Measurements from ENCODE around the gene LPP. TPM values are rescaled to one million over a fixed set of nuclear protein-coding genes. Genes with fewer than 3 reads are reported as not detected.
A peak's percentile ranks its signal among the peaks of the same experiment; 100 is the strongest.

LPP gene
- total RNA-seq, 2 donors from 2014 or later: 46.6 to 92.4 TPM

GRCh38 chr3:188740010-188740409, 586.1 kb downstream of the LPP start:
- no peak overlapping the region for H3K27ac Mint-ChIP-seq
- no peaks in the 10 kb centered on the region for H3K36me3 Mint-ChIP-seq (ENCODE audit: low read depth)
- no peak overlapping the region for H3K4me3 Mint-ChIP-seq
- no peak for ATAC-seq (replicated peaks)
- no peaks in the 10 kb centered on the region for H3K9me3 Mint-ChIP-seq
- H3K4me1 Mint-ChIP-seq: no peaks in the 10 kb centered on the region
- no peaks in the 10 kb centered on the region for H3K27me3 Mint-ChIP-seq

- no peak for ATAC-seq (replicated peaks)
- no peaks in the 10 kb centered on the region for H3K27me3 Mint-ChIP-seq
- H3K27ac Mint-ChIP-seq: no peak overlapping the region
- no peaks in the 10 kb centered on the region for H3K4me1 Mint-ChIP-seq
- H3K9me3 Mint-ChIP-seq: no peaks in the 10 kb centered on the region
- H3K4me3 Mint-ChIP-seq: no peak overlapping the region
- H3K36me3 Mint-ChIP-seq (ENCODE audit: low read depth): no peaks in the 10 kb centered on the region
Measured at GRCh38 chr3:188742755-188743550, 589.0 kb downstream of the LPP start.

GRCh38 chr3:188744166-188744565, 590.2 kb downstream of the LPP start:
- Mint-ChIP-seq H3K9me3 (no peaks in the 10 kb centered on the region), H3K27me3 (no peaks in the 10 kb centered on the region), H3K36me3 (ENCODE audit: low read depth) (no peaks in the 10 kb centered on the region), H3K4me3 (no peak overlapping the region), H3K27ac (no peak overlapping the region), H3K4me1 (no peaks in the 10 kb centered on the region)
- no peak for ATAC-seq (replicated peaks)

GRCh38 chr3:188745031-188745430, 591.1 kb downstream of the LPP start:
- H3K36me3 Mint-ChIP-seq (ENCODE audit: low read depth): no peaks in the 10 kb centered on the region
- ATAC-seq (replicated peaks): no peak

GRCh38 chr3:188746291-188746783, 592.4 kb downstream of the LPP start:
- Mint-ChIP-seq H3K9me3 (no peaks in the 10 kb centered on the region), H3K4me1 (peaks cover 6% of the 10 kb centered on the region), H3K4me3 (no peak overlapping the region), H3K27ac (no peak overlapping the region), H3K36me3 (ENCODE audit: low read depth) (peaks cover 5% of the 10 kb centered on the region), H3K27me3 (no peaks in the 10 kb centered on the region)
- no peak for ATAC-seq (replicated peaks)

More at GRCh38 chr3:188745031-188745430, 591.1 kb downstream of the LPP start:
- H3K9me3 Mint-ChIP-seq: no peaks in the 10 kb centered on the region
- no peak overlapping the region for H3K4me3 Mint-ChIP-seq
- no peaks in the 10 kb centered on the region for H3K4me1 Mint-ChIP-seq
- no peak overlapping the region for H3K27ac Mint-ChIP-seq
- H3K27me3 Mint-ChIP-seq: no peaks in the 10 kb centered on the region

GRCh38 chr3:188747489-188747888, 593.5 kb downstream of the LPP start:
- Mint-ChIP-seq H3K27ac (no peak overlapping the region), H3K36me3 (ENCODE audit: low read depth) (peaks cover 5% of the 10 kb centered on the region), H3K4me3 (no peak overlapping the region), H3K9me3 (no peaks in the 10 kb centered on the region), H3K27me3 (no peaks in the 10 kb centered on the region), H3K4me1 (peaks cover 6% of the 10 kb centered on the region)
- ATAC-seq (replicated peaks): no peak

GRCh38 chr3:188749010-188749617, 595.2 kb downstream of the LPP start:
- Mint-ChIP-seq H3K9me3 (no peaks in the 10 kb centered on the region), H3K36me3 (ENCODE audit: low read depth) (peaks cover 5% of the 10 kb centered on the region), H3K4me1 (peaks cover 19% of the 10 kb centered on the region), H3K27ac (no peak overlapping the region), H3K4me3 (no peak overlapping the region), H3K27me3 (no peaks in the 10 kb centered on the region)
- ATAC-seq (replicated peaks): no peak

GRCh38 chr3:188749830-188750229, 595.9 kb downstream of the LPP start:
- H3K27ac Mint-ChIP-seq: no peak overlapping the region
- H3K4me1 Mint-ChIP-seq: peaks cover 19% of the 10 kb centered on the region
- H3K4me3 Mint-ChIP-seq: no peak overlapping the region
- H3K36me3 Mint-ChIP-seq (ENCODE audit: low read depth): peaks cover 5% of the 10 kb centered on the region
- no peaks in the 10 kb centered on the region for H3K9me3 Mint-ChIP-seq
- ATAC-seq (replicated peaks): no peak
- H3K27me3 Mint-ChIP-seq: no peaks in the 10 kb centered on the region

GRCh38 chr3:188750617-188751016, 596.7 kb downstream of the LPP start:
- ATAC-seq (replicated peaks): peak; percentile 33

GRCh38 chr3:188752850-188753249, 598.9 kb downstream of the LPP start:
- peak overlapping the region; percentile 15 for H3K4me3 Mint-ChIP-seq
- H3K4me1 Mint-ChIP-seq: peaks cover 19% of the 10 kb centered on the region
- H3K27ac Mint-ChIP-seq: peak overlapping the region; percentile 82
- no peaks in the 10 kb centered on the region for H3K9me3 Mint-ChIP-seq
- ATAC-seq (replicated peaks): peak; percentile 56
- peaks cover 5% of the 10 kb centered on the region for H3K36me3 Mint-ChIP-seq (ENCODE audit: low read depth)
- H3K27me3 Mint-ChIP-seq: no peaks in the 10 kb centered on the region

More at GRCh38 chr3:188750617-188751016, 596.7 kb downstream of the LPP start:
- Mint-ChIP-seq H3K27ac (peak overlapping the region; percentile 73), H3K27me3 (no peaks in the 10 kb centered on the region), H3K36me3 (ENCODE audit: low read depth) (peaks cover 5% of the 10 kb centered on the region), H3K4me1 (peaks cover 19% of the 10 kb centered on the region), H3K4me3 (no peak overlapping the region), H3K9me3 (no peaks in the 10 kb centered on the region)

GRCh38 chr3:188754267-188754666, 600.3 kb downstream of the LPP start:
- Mint-ChIP-seq H3K4me1 (peaks cover 19% of the 10 kb centered on the region), H3K27me3 (no peaks in the 10 kb centered on the region), H3K9me3 (no peaks in the 10 kb centered on the region), H3K27ac (no peak overlapping the region), H3K4me3 (no peak overlapping the region), H3K36me3 (ENCODE audit: low read depth) (peaks cover 5% of the 10 kb centered on the region)
- ATAC-seq (replicated peaks): no peak

GRCh38 chr3:188756241-188756640, 602.3 kb downstream of the LPP start:
- H3K27me3 Mint-ChIP-seq: no peaks in the 10 kb centered on the region
- H3K27ac Mint-ChIP-seq: no peak overlapping the region
- H3K4me1 Mint-ChIP-seq: peaks cover 13% of the 10 kb centered on the region
- H3K9me3 Mint-ChIP-seq: no peaks in the 10 kb centered on the region
- no peak for ATAC-seq (replicated peaks)
- H3K36me3 Mint-ChIP-seq (ENCODE audit: low read depth): peaks cover 6% of the 10 kb centered on the region
- no peak overlapping the region for H3K4me3 Mint-ChIP-seq

- Mint-ChIP-seq H3K27ac (no peak overlapping the region), H3K36me3 (ENCODE audit: low read depth) (peaks cover 14% of the 10 kb centered on the region), H3K9me3 (no peaks in the 10 kb centered on the region), H3K4me3 (no peak overlapping the region), H3K27me3 (no peaks in the 10 kb centered on the region), H3K4me1 (no peaks in the 10 kb centered on the region)
- no peak for ATAC-seq (replicated peaks)
Measured at GRCh38 chr3:188759336-188760005, 605.5 kb downstream of the LPP start.

GRCh38 chr3:188760408-188760807, 606.5 kb downstream of the LPP start:
- Mint-ChIP-seq H3K27me3 (no peaks in the 10 kb centered on the region), H3K9me3 (no peaks in the 10 kb centered on the region)

More at GRCh38 chr3:188760408-188760807, 606.5 kb downstream of the LPP start:
- Mint-ChIP-seq H3K27ac (no peak overlapping the region), H3K4me1 (no peaks in the 10 kb centered on the region), H3K4me3 (no peak overlapping the region), H3K36me3 (ENCODE audit: low read depth) (peaks cover 14% of the 10 kb centered on the region)
- ATAC-seq (replicated peaks): no peak

All from activated T-helper 17 cell treated with anti-CD3 and anti-CD28 coated beads, Interleukin-2, amount 50 U/mL, for 72 hours (primary cell).